ENCODE results near the gene CALN1. TPM values are rescaled to one million over a fixed set of nuclear protein-coding genes. Genes with fewer than 3 reads are reported as not detected.

The CALN1 gene
- polyA plus RNA-seq, 1 donor from 2014 or later: 7.8 TPM

DNA sequence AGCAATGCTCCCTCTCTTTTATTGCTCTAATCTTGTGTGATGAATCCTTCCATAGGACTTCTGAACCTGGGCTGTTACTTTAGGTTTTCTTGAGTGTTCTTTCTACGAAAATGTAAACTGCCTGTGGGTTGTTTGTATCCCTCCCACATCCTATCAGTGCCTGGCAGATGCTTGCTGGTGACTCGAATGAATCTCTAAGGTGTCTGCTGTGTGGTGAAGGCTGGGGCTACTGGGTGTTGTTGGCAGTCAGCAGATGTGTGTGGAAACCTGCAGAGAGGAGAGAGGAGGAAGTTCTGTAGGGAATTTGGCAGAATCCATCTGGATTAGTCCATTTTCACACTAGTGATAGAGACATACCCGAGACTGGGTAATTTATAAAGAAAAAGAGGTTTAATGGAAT is 639.4 kb downstream of the CALN1 start:
- H3K4me3 ChIP-seq (ENCODE audit: low read length): no peak overlapping the region
- no peaks in the 10 kb centered on the region for H3K36me3 ChIP-seq (ENCODE audit: insufficient read depth, low read length)
- no peaks in the 10 kb centered on the region for H3F3A ChIP-seq (ENCODE audit: insufficient read depth, low read length, poor library complexity, severe bottlenecking)
- H2AFZ ChIP-seq (ENCODE audit: low read depth, low read length): no peak overlapping the region
- no peaks in the 10 kb centered on the region for H3K27me3 ChIP-seq (ENCODE audit: insufficient read depth, low read depth, low read length)
- H3K9ac ChIP-seq (ENCODE audit: low read length): no peak overlapping the region
- no peaks in the 10 kb centered on the region for H3K9me3 ChIP-seq (ENCODE audit: low read length)
- H3K79me2 ChIP-seq (replicated peaks; ENCODE audit: insufficient read depth, low read length): no peaks in the 10 kb centered on the region
- no peak for TF ChIP-seq MXI1 (conservative IDR thresholded peaks at IDR 0.05; ENCODE audit: poor library complexity, severe bottlenecking)
- TF ChIP-seq POLR2AphosphoS5 (IDR thresholded peaks at IDR 0.05): no peak
- TF ChIP-seq SMC3 (conservative IDR thresholded peaks at IDR 0.05; ENCODE audit: poor library complexity): no peak
- no peak for TF ChIP-seq EP300 (conservative IDR thresholded peaks at IDR 0.05; ENCODE audit: poor library complexity, severe bottlenecking)
- no peak for TF ChIP-seq CTCF (IDR thresholded peaks at IDR 0.05; ENCODE audit: poor library complexity, severe bottlenecking)
- TF ChIP-seq, protein P1, sequence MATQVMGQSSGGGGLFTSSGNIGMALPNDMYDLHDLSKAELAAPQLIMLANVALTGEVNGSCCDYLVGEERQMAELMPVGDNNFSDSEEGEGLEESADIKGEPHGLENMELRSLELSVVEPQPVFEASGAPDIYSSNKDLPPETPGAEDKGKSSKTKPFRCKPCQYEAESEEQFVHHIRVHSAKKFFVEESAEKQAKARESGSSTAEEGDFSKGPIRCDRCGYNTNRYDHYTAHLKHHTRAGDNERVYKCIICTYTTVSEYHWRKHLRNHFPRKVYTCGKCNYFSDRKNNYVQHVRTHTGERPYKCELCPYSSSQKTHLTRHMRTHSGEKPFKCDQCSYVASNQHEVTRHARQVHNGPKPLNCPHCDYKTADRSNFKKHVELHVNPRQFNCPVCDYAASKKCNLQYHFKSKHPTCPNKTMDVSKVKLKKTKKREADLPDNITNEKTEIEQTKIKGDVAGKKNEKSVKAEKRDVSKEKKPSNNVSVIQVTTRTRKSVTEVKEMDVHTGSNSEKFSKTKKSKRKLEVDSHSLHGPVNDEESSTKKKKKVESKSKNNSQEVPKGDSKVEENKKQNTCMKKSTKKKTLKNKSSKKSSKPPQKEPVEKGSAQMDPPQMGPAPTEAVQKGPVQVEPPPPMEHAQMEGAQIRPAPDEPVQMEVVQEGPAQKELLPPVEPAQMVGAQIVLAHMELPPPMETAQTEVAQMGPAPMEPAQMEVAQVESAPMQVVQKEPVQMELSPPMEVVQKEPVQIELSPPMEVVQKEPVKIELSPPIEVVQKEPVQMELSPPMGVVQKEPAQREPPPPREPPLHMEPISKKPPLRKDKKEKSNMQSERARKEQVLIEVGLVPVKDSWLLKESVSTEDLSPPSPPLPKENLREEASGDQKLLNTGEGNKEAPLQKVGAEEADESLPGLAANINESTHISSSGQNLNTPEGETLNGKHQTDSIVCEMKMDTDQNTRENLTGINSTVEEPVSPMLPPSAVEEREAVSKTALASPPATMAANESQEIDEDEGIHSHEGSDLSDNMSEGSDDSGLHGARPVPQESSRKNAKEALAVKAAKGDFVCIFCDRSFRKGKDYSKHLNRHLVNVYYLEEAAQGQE (IDR thresholded peaks at IDR 0.05; ENCODE audit: borderline replicate concordance): no peak
- TF ChIP-seq TAF1 (IDR thresholded peaks at IDR 0.05; ENCODE audit: low read depth): no peak
- no peak for TF ChIP-seq RAD21 (conservative IDR thresholded peaks at IDR 0.05)
- no peak for TF ChIP-seq EZH2 (IDR thresholded peaks at IDR 0.05; ENCODE audit: borderline replicate concordance, insufficient read depth, low read length, poor library complexity, severe bottlenecking)
- H3K27ac ChIP-seq (ENCODE audit: low read length): no peak overlapping the region
- no peaks in the 10 kb centered on the region for H3K9me2 ChIP-seq (ENCODE audit: insufficient read depth, low read length)
- no peak overlapping the region for H3K4me2 ChIP-seq (ENCODE audit: low read length)
- H4K20me1 ChIP-seq (ENCODE audit: insufficient read depth): no peaks in the 10 kb centered on the region

- Histone ChIP-seq H3K4me2 (ENCODE audit: low read length) (no peak overlapping the region), H2AFZ (ENCODE audit: low read depth, low read length) (no peak overlapping the region), H3K27ac (ENCODE audit: low read length) (no peak overlapping the region), H3F3A (ENCODE audit: insufficient read depth, low read length, poor library complexity, severe bottlenecking) (no peaks in the 10 kb centered on the region), H3K36me3 (ENCODE audit: insufficient read depth, low read length) (no peaks in the 10 kb centered on the region), H3K9me3 (ENCODE audit: low read length) (no peaks in the 10 kb centered on the region), H3K27me3 (ENCODE audit: insufficient read depth, low read depth, low read length) (no peaks in the 10 kb centered on the region), H3K79me2 (replicated peaks; ENCODE audit: insufficient read depth, low read length) (no peaks in the 10 kb centered on the region), H3K9ac (ENCODE audit: low read length) (no peak overlapping the region), H3K9me2 (ENCODE audit: insufficient read depth, low read length) (no peaks in the 10 kb centered on the region), H3K4me3 (ENCODE audit: low read length) (no peak overlapping the region), H4K20me1 (ENCODE audit: insufficient read depth) (no peaks in the 10 kb centered on the region)
- TF ChIP-seq, protein P1 (IDR thresholded peaks at IDR 0.05; ENCODE audit: borderline replicate concordance): no peak
- TF ChIP-seq RAD21 (conservative IDR thresholded peaks at IDR 0.05) (no peak), TAF1 (IDR thresholded peaks at IDR 0.05; ENCODE audit: low read depth) (no peak), POLR2AphosphoS5 (IDR thresholded peaks at IDR 0.05) (no peak), SMC3 (conservative IDR thresholded peaks at IDR 0.05; ENCODE audit: poor library complexity) (no peak), EZH2 (IDR thresholded peaks at IDR 0.05; ENCODE audit: borderline replicate concordance, insufficient read depth, low read length, poor library complexity, severe bottlenecking) (no peak), EP300 (conservative IDR thresholded peaks at IDR 0.05; ENCODE audit: poor library complexity, severe bottlenecking) (no peak), CTCF (IDR thresholded peaks at IDR 0.05; ENCODE audit: poor library complexity, severe bottlenecking) (no peak), MXI1 (conservative IDR thresholded peaks at IDR 0.05; ENCODE audit: poor library complexity, severe bottlenecking) (no peak)
Observed at GRCh38 chr7:71770269-71770907, 641.8 kb downstream of the CALN1 start.

All from neural cell (in vitro differentiated cells).